ENCODE data around the gene KHK. TPM values are rescaled to one million over a fixed set of nuclear protein-coding genes. Genes with fewer than 3 reads are reported as not detected.

Gene KHK
- total RNA-seq, 1 experiment from 2014 or later = 1.5 TPM

GRCh38 chr2:27039871-27040270 lies 46.7 kb upstream of the KHK start:
- intact Hi-C loops (cut with micrococcal nuclease; ENCODE audit: unreplicated experiment) (no loop called here), in situ Hi-C loops (cut with HindIII; ENCODE audit: low pct_unique_long_range_greater_than_20kb, low sequenced_read_pairs) (no loop called here)
- TF ChIP-seq REST (IDR thresholded peaks at IDR 0.05; ENCODE audit: insufficient read depth in 1 of 2, low read depth in 2 of 2, low read length in 1 of 2) (no peak), TCF7L2 (IDR thresholded peaks at IDR 0.05; ENCODE audit: low read depth, low read length) (no peak), CTCF (IDR thresholded peaks at IDR 0.05) (no peak), SIN3A (IDR thresholded peaks at IDR 0.05; ENCODE audit: borderline replicate concordance, insufficient read depth, low read depth, low read length) (no peak), POLR2AphosphoS5 (IDR thresholded peaks at IDR 0.05; ENCODE audit: low read depth, low read length) (no peak)
- POLR2A ChIA-PET = no interaction called here
- no peak overlapping the region for H3K4me3 ChIP-seq (ENCODE audit: low read depth in 2 of 2, low read length in 2 of 2)
- no TSS peak for BruUV-seq (replicated peaks)
- no peak for DNase-seq (ENCODE audit: low read depth, low spot score)
- no peak overlapping the region for H3K27ac ChIP-seq (ENCODE audit: low read length)
- H3K9me3 ChIP-seq (ENCODE audit: control insufficient read depth, insufficient read depth, low read depth, low read length) = no peaks in the 10 kb centered on the region
- H3K36me3 ChIP-seq (ENCODE audit: control insufficient read depth, insufficient read depth, low read length) = peaks cover 8% of the 10 kb centered on the region
- ATAC-seq = no peak
- no peaks in the 10 kb centered on the region for H3K27me3 ChIP-seq (ENCODE audit: control insufficient read depth, insufficient read depth, low read length)
- H3K4me1 ChIP-seq (ENCODE audit: control insufficient read depth, insufficient read depth, low read length) = no peaks in the 10 kb centered on the region
- CTCF ChIA-PET = no interaction called here

- intact Hi-C loops (cut with micrococcal nuclease; ENCODE audit: unreplicated experiment) = no loop called here
- no peak for ATAC-seq
- Histone ChIP-seq H3K4me1 (ENCODE audit: control insufficient read depth, insufficient read depth, low read length) (no peaks in the 10 kb centered on the region), H3K27me3 (ENCODE audit: control insufficient read depth, insufficient read depth, low read length) (no peaks in the 10 kb centered on the region), H3K9me3 (ENCODE audit: control insufficient read depth, insufficient read depth, low read depth, low read length) (no peaks in the 10 kb centered on the region), H3K27ac (ENCODE audit: low read length) (no peak overlapping the region), H3K36me3 (ENCODE audit: control insufficient read depth, insufficient read depth, low read length) (peaks cover 6% of the 10 kb centered on the region), H3K4me3 (ENCODE audit: low read depth in 2 of 2, low read length in 2 of 2) (no peak overlapping the region)
- TF ChIP-seq REST (IDR thresholded peaks at IDR 0.05; ENCODE audit: insufficient read depth in 1 of 2, low read depth in 2 of 2, low read length in 1 of 2) = no peak
- TF ChIP-seq POLR2AphosphoS5 (IDR thresholded peaks at IDR 0.05; ENCODE audit: low read depth, low read length) = no peak
- TF ChIP-seq SIN3A (IDR thresholded peaks at IDR 0.05; ENCODE audit: borderline replicate concordance, insufficient read depth, low read depth, low read length) = no peak
- TF ChIP-seq TCF7L2 (IDR thresholded peaks at IDR 0.05; ENCODE audit: low read depth, low read length) = no peak
- no peak for TF ChIP-seq CTCF (IDR thresholded peaks at IDR 0.05)
- BruUV-seq (replicated peaks) = no TSS peak
- DNase-seq (ENCODE audit: low read depth, low spot score) = no peak
- POLR2A ChIA-PET = no interaction called here
- in situ Hi-C loops (cut with HindIII; ENCODE audit: low pct_unique_long_range_greater_than_20kb, low sequenced_read_pairs) = no loop called here
- CTCF ChIA-PET = no interaction called here
Measured at GRCh38 chr2:27040282-27040681, 46.3 kb upstream of the KHK start.

Measured in Panc1 (cell line).